Esophagus muscularis mucosa (tissue), 4 donors: Measurements from ENCODE around the gene DAB2IP.

Source experiments
- EP300 ChIP-seq: sonication (generic); formaldehyde crosslinking; IDR thresholded peaks from one replicate; pipeline ENCODE4 v1.6.1; 2017; ENCODE audit warnings: antibody characterized with exemption
- POLR2A ChIP-seq: fragments of 450-650 bp; IDR thresholded peaks from one replicate; pipeline ENCODE4 v1.6.1; 2017; ENCODE audit warnings: antibody characterized with exemption, moderate library complexity, mild to moderate bottlenecking, low read depth
- TF ChIP-seq, protein P1 (sequence below), 3 experiments: fragments of 200-600 bp in 2 of 3; fragments of 450-650 bp in 1 of 3; sonication (generic) in 2 of 3; IDR thresholded peaks; one replicate each; pipeline ENCODE4 v1.5.1; 2017 to 2019; ENCODE audit warnings: antibody characterized with exemption in 3 of 3, mild to moderate bottlenecking in 2 of 3, moderate library complexity in 1 of 3

DNA sequence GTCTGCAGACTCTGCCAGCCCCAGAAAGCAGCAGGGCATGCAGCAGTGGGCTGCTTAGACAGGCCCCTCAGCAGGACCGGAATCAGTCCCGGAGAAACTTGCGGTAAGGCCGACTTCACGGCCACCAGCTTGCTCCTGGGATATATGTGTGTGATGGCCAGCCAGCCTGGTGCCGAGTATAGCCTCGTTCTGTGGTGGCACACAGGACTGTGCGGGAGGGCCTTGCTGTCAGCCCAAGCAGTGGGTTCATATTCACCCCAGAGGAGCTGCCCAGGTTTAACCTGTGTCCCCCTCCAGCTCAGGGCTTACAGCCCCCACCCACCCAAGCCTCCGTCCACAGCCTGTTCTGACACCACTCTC, 112.9 kb downstream of the DAB2IP start:
- TF ChIP-seq, protein P1, sequence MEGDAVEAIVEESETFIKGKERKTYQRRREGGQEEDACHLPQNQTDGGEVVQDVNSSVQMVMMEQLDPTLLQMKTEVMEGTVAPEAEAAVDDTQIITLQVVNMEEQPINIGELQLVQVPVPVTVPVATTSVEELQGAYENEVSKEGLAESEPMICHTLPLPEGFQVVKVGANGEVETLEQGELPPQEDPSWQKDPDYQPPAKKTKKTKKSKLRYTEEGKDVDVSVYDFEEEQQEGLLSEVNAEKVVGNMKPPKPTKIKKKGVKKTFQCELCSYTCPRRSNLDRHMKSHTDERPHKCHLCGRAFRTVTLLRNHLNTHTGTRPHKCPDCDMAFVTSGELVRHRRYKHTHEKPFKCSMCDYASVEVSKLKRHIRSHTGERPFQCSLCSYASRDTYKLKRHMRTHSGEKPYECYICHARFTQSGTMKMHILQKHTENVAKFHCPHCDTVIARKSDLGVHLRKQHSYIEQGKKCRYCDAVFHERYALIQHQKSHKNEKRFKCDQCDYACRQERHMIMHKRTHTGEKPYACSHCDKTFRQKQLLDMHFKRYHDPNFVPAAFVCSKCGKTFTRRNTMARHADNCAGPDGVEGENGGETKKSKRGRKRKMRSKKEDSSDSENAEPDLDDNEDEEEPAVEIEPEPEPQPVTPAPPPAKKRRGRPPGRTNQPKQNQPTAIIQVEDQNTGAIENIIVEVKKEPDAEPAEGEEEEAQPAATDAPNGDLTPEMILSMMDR (IDR thresholded peaks at IDR 0.05), result no peak
- TF ChIP-seq POLR2A (no peak), EP300 (no peak)
